H9 (cell line): ENCODE data around the gene CTIF. TPM values are rescaled to one million over a fixed set of nuclear protein-coding genes. Genes with fewer than 3 reads are reported as not detected.

Experiments used
- DNase-seq: peaks from one replicate; pipeline ENCODE4 v3.0.0-alpha.2; 2017
- H2AFZ ChIP-seq: one replicate; pipeline ENCODE4 v1.6.1; 2013; ENCODE audit warnings: mild to moderate bottlenecking, low read length, control low read depth, moderate library complexity
- H2AK5ac ChIP-seq: 2 replicates; pipeline ENCODE4 v1.6.1; 2013; ENCODE audit warnings: low read length, control low read depth, mixed read lengths; ENCODE audit not compliant: insufficient read length
- H2BK120ac ChIP-seq: one replicate; pipeline ENCODE4 v1.6.1; 2013; ENCODE audit warnings: low read depth, mild to moderate bottlenecking, low read length, control low read depth, inconsistent platforms; ENCODE audit not compliant: poor library complexity, severe bottlenecking
- H2BK12ac ChIP-seq: 2 replicates; pipeline ENCODE4 v1.6.1; 2013; ENCODE audit warnings: low read length, control low read depth, mixed read lengths, low read depth; ENCODE audit not compliant: insufficient read length
- H2BK15ac ChIP-seq: 2 replicates; pipeline ENCODE4 v1.6.1; 2013; ENCODE audit warnings: low read depth, low read length, control low read depth
- H2BK20ac ChIP-seq: one replicate; pipeline ENCODE4 v1.6.1; 2013; ENCODE audit warnings: low read depth, mild to moderate bottlenecking, low read length, control low read depth, inconsistent platforms; ENCODE audit not compliant: poor library complexity, severe bottlenecking
- H2BK5ac ChIP-seq: 2 replicates; pipeline ENCODE4 v1.6.1; 2013; ENCODE audit warnings: low read length, control low read depth, mixed read lengths; ENCODE audit not compliant: insufficient read length
- H3K14ac ChIP-seq: 2 replicates; pipeline ENCODE4 v1.6.1; 2013; ENCODE audit warnings: low read length, control low read depth; ENCODE audit not compliant: insufficient read depth
- H3K18ac ChIP-seq: 2 replicates; pipeline ENCODE4 v1.6.1; 2013; ENCODE audit warnings: low read depth, mild to moderate bottlenecking, mixed read lengths, low read length, control low read depth; ENCODE audit not compliant: insufficient read length
- H3K23ac ChIP-seq: 2 replicates; pipeline ENCODE4 v1.6.1; 2013; ENCODE audit warnings: low read length, control low read depth, mixed read lengths, low read depth; ENCODE audit not compliant: insufficient read length
- H3K23me2 ChIP-seq: 2 replicates; pipeline ENCODE4 v1.6.1; 2013; ENCODE audit warnings: low read depth, mild to moderate bottlenecking, mixed read lengths, low read length, control low read depth; ENCODE audit not compliant: insufficient read length, poor library complexity, severe bottlenecking
- H3K27ac ChIP-seq: 2 replicates; pipeline ENCODE4 v1.5.1; 2013; ENCODE audit warnings: low read length, control low read depth, mixed read lengths, low read depth; ENCODE audit not compliant: insufficient read length
- H3K27me3 ChIP-seq: 2 replicates; pipeline ENCODE4 v1.6.1; 2013; ENCODE audit warnings: low read length, control low read depth, inconsistent platforms; ENCODE audit not compliant: insufficient read depth
- H3K4ac ChIP-seq: 2 replicates; pipeline ENCODE4 v1.6.1; 2013; ENCODE audit warnings: low read depth, mild to moderate bottlenecking, control low read depth, inconsistent platforms, low read length, moderate library complexity
- H3K4me1 ChIP-seq: 2 replicates; pipeline ENCODE4 v1.6.1; 2013; ENCODE audit warnings: low read length, control low read depth, inconsistent platforms; ENCODE audit not compliant: insufficient read depth
- H3K4me2 ChIP-seq: 2 replicates; pipeline ENCODE4 v1.6.1; 2013; ENCODE audit warnings: low read length, control low read depth, mixed read lengths; ENCODE audit not compliant: insufficient read length, insufficient read depth
- H3K56ac ChIP-seq: 2 replicates; pipeline ENCODE4 v1.6.1; 2013; ENCODE audit warnings: low read depth, mild to moderate bottlenecking, mixed read lengths, low read length, control low read depth; ENCODE audit not compliant: insufficient read length
- H3K79me1 ChIP-seq: 2 replicates; pipeline ENCODE4 v1.6.1; 2013; ENCODE audit warnings: low read depth, mild to moderate bottlenecking, moderate library complexity, low read length, control low read depth, inconsistent platforms; ENCODE audit not compliant: insufficient read depth, poor library complexity, severe bottlenecking
- H3K79me2 ChIP-seq: 2 replicates; pipeline ENCODE4 v1.6.1; 2013; ENCODE audit warnings: low read length, control low read depth, inconsistent platforms; ENCODE audit not compliant: insufficient read depth
- H3K9ac ChIP-seq: 2 replicates; pipeline ENCODE4 v1.6.1; 2013; ENCODE audit warnings: low read length, control low read depth, mixed read lengths; ENCODE audit not compliant: insufficient read length; ENCODE audit errors: extremely low read depth
- H3K9me3 ChIP-seq: one replicate; pipeline ENCODE4 v1.6.1; 2013; ENCODE audit warnings: low read depth, low read length, inconsistent platforms; ENCODE audit not compliant: control insufficient read depth
- H3T11ph ChIP-seq: one replicate; pipeline ENCODE4 v1.6.1; 2013; ENCODE audit warnings: mild to moderate bottlenecking, low read length, control low read depth, inconsistent platforms
- H4K20me1 ChIP-seq: one replicate; pipeline ENCODE4 v1.6.1; 2013; ENCODE audit not compliant: control insufficient read depth, insufficient read length, insufficient read depth
- H4K5ac ChIP-seq: 2 replicates; pipeline ENCODE4 v1.6.1; 2013; ENCODE audit warnings: low read depth, mild to moderate bottlenecking, mixed read lengths, low read length, control low read depth; ENCODE audit not compliant: insufficient read length
- H4K8ac ChIP-seq: replicated peaks from 2 replicates; pipeline ENCODE4 v1.6.1; 2013; ENCODE audit warnings: low read length, control low read depth, mixed read lengths, low read depth; ENCODE audit not compliant: insufficient read length
- H4K91ac ChIP-seq: 2 replicates; pipeline ENCODE4 v1.6.1; 2013; ENCODE audit warnings: low read depth, mild to moderate bottlenecking, moderate library complexity, mixed read lengths, low read length, control low read depth; ENCODE audit not compliant: insufficient read length
- H3K27ac Mint-ChIP-seq, 3 experiments: 2 replicates in 2 of 3; 3 replicates in 1 of 3; pipeline ENCODE4 v1.8.0; 2020 to 2021; ENCODE audit warnings: mixed read lengths in 3 of 3, mild to moderate bottlenecking in 1 of 3, moderate library complexity in 1 of 3
- H3K27me3 Mint-ChIP-seq: 2 replicates; pipeline ENCODE4 v1.8.0; 2021; ENCODE audit warnings: low read depth, mild to moderate bottlenecking, moderate library complexity, mixed read lengths
- H3K36me3 Mint-ChIP-seq, 3 experiments: 2 replicates in 2 of 3; 3 replicates in 1 of 3; pipeline ENCODE4 v1.8.0; 2020 to 2021; ENCODE audit warnings: low read depth in 3 of 3, mixed read lengths in 3 of 3; ENCODE audit not compliant: insufficient read depth in 1 of 3
- H3K4me1 Mint-ChIP-seq, 2 experiments: 2 replicates each; pipeline ENCODE4 v1.8.0; 2020; ENCODE audit warnings: mixed read lengths in 2 of 2
- H3K4me3 Mint-ChIP-seq, 2 experiments: 2 replicates in 1 of 2; 3 replicates in 1 of 2; pipeline ENCODE4 v1.8.0; 2020 to 2021; ENCODE audit warnings: mild to moderate bottlenecking in 2 of 2, mixed read lengths in 2 of 2, moderate library complexity in 1 of 2
- H3K9me3 Mint-ChIP-seq, 2 experiments: 2 replicates in 1 of 2; 3 replicates in 1 of 2; pipeline ENCODE4 v1.8.0; 2020; ENCODE audit warnings: mild to moderate bottlenecking in 2 of 2, mixed read lengths in 2 of 2, moderate library complexity in 1 of 2
- CTCF ChIP-seq: fragments of 200-600 bp; sonication (generic); conservative IDR thresholded peaks from 3 replicates; pipeline ENCODE4 v1.8.0; 2021; ENCODE audit warnings: antibody characterized with exemption, mild to moderate bottlenecking
- WGBS: extraction: QIAGEN DNeasy Blood & Tissue Kit; methylation state at CpG from one replicate; pipeline ENCODE4 v1.1.7; 2013; ENCODE audit warnings: missing lambda C conversion rate, low lambda C conversion rate, mixed read lengths; ENCODE audit not compliant: insufficient read length; ENCODE audit errors: extremely low coverage; 5-methylcytosine and 5-hydroxymethylcytosine counted together
- total RNA-seq: library from RNA; stranded (reverse); gene quantifications from 2 replicates; pipeline ENCODE4 v1.2.1, GENCODE V29; 2021

The CTIF gene
- total RNA-seq, 1 experiment from 2014 or later = 15.8 TPM

GRCh38 chr18:48862678-48863270, 323.9 kb downstream of the CTIF start:
- Histone ChIP-seq H3T11ph (no peak overlapping the region), H3K9me3 (no peaks in the 10 kb centered on the region), H2BK15ac (no peak overlapping the region), H2BK20ac (no peak overlapping the region), H4K8ac (no peak overlapping the region), H3K56ac (no peak overlapping the region), H3K79me2 (no peaks in the 10 kb centered on the region), H2BK120ac (no peak overlapping the region), H3K23ac (no peak overlapping the region), H3K18ac (no peak overlapping the region), H3K27me3 (no peaks in the 10 kb centered on the region), H3K23me2 (no peaks in the 10 kb centered on the region), H3K9ac (no peak overlapping the region), H2AK5ac (no peak overlapping the region), H2BK12ac (no peak overlapping the region), H2BK5ac (no peak overlapping the region), H3K4me1 (no peaks in the 10 kb centered on the region; the same call in 1 of the 2 replicates), H3K79me1 (no peaks in the 10 kb centered on the region), H4K20me1 (no peaks in the 10 kb centered on the region), H3K14ac (no peak overlapping the region), H3K4me2 (no peak overlapping the region), H4K5ac (no peak overlapping the region), H2AFZ (no peak overlapping the region), H3K27ac (no peak overlapping the region), H3K4ac (no peak overlapping the region), H4K91ac (no peak overlapping the region)
- peaks cover 15 to 33% of the 10 kb centered on the region in 2 experiments for H3K4me1 Mint-ChIP-seq
- no peak for DNase-seq
- no CpG with 5 or more reads among the region's 22 CpGs for WGBS
- TF ChIP-seq CTCF = no peak
- no peak overlapping the region for H3K4me3 Mint-ChIP-seq
- no peaks in the 10 kb centered on the region; a peak in 1 of 5 replicates for H3K9me3 Mint-ChIP-seq
- H3K36me3 Mint-ChIP-seq = peaks cover 0 to 6% (median 0%) of the 10 kb centered on the region in 3 experiments; a peak in 3 of 7 replicates
- peaks cover 3% of the 10 kb centered on the region for H3K27me3 Mint-ChIP-seq
- no peak overlapping the region; a peak in 1 of 7 replicates for H3K27ac Mint-ChIP-seq
